ENCODE data around the gene ZNF540.
A peak's percentile ranks its signal among the peaks of the same experiment; 100 is the strongest.
"Not testable (repeated sequence)": the region's sequence is repeated elsewhere in the genome, so short reads cannot be mapped to it uniquely, and the experiment has no call there.

Gene ZNF540

GRCh38 chr19:37594304-37594981 is at the start of gene ZNF540, which contains the start of gene ZNF571:
ZNF540 (plus strand) TSS chr19:37594876; CDS start chr19:37598448, 3,572 bp downstream.
ZNF571 (minus strand) TSS chr19:37594792; CDS start chr19:37586676, 8,116 bp downstream.
- peak; percentile 85 to 89 for DNase-seq (ENCODE audit: low read depth in 2 of 2)

DNA sequence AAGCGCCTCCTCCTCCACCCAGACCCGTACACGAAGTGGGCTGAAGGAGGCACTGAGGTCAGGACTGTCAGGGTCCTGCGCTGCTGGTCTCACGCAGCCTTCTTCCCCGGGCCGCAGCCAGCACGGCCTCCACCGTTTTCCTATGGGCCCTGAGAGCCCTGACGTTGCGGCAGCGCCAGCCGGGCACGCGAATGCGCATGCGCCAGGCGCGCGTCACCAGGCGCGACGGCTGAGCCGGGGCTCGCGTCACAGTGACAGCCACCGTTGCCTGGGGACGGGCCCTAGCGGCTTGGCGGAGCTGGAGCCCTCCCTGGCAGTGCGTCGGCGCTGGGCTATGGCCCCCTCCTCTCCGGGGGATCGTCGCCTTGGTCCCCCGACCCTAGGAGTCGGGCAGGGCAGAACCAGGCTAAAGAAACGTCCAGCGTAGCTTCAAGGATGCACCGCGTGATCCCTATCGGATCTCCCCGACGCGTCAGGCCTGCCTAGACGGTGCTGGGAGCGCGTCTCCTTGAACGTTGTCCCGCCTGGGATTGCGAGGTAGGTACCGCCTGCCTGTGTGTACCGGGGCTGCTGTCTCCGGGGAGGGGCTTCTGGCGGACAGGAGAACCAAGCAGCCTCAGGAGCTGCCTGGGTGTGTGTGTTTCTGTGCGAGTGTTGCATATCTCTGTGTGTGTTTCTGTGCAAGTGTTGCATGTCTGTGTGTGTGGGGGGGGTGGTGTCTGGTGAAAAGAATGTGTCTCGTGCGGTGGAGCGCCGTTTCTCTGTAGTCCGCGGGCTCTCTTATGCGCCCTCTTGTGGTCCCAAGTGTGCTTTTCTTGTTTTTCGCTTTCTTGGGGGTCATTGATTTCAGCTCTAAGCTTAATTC is 43.3 kb upstream of the ZNF540 start:
- peak in 1 of 2 donors; percentile 4 for DNase-seq (ENCODE audit: low read depth in 2 of 2)

DNA sequence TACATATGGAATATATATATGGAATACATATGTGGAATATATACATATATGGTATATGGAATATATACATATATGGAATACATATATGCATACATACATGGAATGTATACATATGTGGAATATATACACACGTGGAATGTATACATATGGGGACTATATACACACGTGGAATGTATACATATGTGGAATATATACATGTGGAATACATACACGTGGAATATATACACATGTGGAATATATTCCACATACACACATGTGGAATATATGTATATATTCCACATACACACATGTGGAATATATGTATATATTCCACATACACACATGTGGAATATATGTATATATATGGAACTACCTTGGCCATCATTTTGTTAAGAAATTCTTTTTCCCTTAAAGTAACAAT is 31.2 kb upstream of the ZNF540 start:
- no peak for DNase-seq (ENCODE audit: low read depth in 2 of 2)

GRCh38 chr19:37564624-37565369 is 29.9 kb upstream of the ZNF540 start:
- DNase-seq (ENCODE audit: low read depth in 2 of 2), result no peak

GRCh38 chr19:37565370-37565669 is 29.4 kb upstream of the ZNF540 start:
- no peak for DNase-seq (ENCODE audit: low read depth in 2 of 2)

GRCh38 chr19:37572203-37572602 is 22.5 kb upstream of the ZNF540 start:
- DNase-seq (ENCODE audit: low read depth in 2 of 2), result no peak

GRCh38 chr19:37583340-37583739 is 11.3 kb upstream of the ZNF540 start:
- DNase-seq (ENCODE audit: low read depth in 2 of 2), result no peak

- no peak for DNase-seq (ENCODE audit: low read depth in 2 of 2)
These were observed 726 bp upstream of the ZNF540 start for GRCh38 chr19:37593996-37594303.

GRCh38 chr19:37594982-37595382 is 306 bp downstream of the ZNF540 start:
- DNase-seq (ENCODE audit: low read depth in 2 of 2), result peak; percentile 34 to 42

GRCh38 chr19:37635076-37636056 is 40.7 kb downstream of the ZNF540 start:
- no peak for DNase-seq (ENCODE audit: low read depth in 2 of 2)

- no peak for DNase-seq (ENCODE audit: low read depth in 2 of 2)
These were observed 59.4 kb downstream of the ZNF540 start for GRCh38 chr19:37654118-37654517.

GRCh38 chr19:37654629-37655300 is 60.1 kb downstream of the ZNF540 start:
- no peak for DNase-seq (ENCODE audit: low read depth in 2 of 2)

DNA sequence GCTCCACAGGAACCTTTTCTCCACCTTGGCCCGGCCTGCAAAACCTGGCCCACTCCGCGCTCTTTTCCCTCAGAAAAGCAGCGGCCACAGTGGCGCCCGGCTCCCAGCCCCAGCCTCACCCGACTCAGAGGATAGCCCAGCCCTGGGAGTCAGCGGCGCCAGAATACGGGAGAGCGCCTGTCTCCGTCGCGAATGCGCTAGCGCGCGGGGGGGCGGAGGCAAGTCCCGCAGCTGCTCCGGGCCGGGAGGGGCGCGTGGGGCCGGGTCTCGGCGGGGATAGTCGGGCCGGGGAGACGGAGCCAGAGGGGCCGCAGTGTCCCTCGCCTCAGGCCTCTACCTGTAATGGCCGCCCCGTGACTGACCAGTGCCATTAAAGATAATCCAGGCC is 60.6 kb downstream of the ZNF540 start, which contains the start of gene ZFP30:
Gene ZFP30 (minus strand): TSS at position 165 of the 388 bp plus-strand sequence. CDS start 7,643 bp downstream, outside the sequence.
- peak; percentile 39 to 46 for DNase-seq (ENCODE audit: low read depth in 2 of 2)

DNA sequence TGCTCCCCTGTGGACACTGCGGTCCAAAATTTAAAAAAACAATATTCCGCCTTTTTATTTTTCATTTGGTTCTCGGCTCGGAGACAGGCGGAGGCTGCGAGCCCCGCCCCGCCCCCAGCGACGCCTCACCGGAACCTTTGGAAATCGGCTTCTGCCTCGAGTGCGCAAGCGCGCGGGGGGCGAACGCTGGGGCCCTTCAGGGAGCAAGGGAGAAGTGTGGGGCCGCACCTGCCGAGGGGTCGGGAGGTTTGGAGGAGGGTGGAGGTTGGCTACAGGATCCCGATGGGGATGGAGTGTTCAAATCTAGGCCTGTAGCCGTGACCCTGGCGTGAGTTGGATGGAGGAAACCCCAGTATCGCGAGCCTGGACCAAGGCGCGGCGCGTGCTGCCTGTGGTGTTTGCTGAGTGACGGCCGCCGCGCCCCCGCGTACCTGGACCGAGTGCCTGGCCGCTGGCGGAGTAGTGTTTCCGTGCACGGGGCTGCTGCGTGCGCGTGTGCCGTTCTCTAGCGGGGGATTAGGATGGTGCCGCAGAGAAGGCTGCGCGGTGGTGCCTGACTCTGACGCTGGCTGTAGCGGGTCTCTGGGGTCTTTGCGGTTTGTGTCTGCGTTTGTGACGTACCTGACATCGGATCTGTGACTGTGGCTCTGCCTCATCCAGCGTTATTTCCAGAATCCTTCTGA is 61.2 kb downstream of the ZNF540 start:
- peak; percentile 58 to 68 for DNase-seq (ENCODE audit: low read depth in 2 of 2)

DNA sequence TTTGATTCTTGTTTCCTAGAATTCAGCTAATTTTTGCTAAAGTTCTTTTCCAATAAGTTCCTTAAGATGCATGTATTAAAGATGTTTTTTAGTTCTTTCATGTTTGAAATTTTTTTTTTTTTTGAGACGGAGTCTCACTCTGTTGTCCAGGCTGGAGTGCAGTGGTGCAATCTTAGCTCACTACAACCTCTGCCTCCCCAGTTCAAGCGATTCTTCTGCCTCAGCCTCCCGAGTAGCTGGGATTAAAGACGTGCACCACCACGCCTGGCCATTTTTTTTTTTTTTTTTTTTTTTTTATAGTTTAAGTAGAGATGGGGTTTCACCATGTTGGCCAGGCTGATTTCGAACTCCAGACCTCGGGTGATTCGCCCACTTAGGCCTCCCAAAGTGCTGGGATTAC is 62.5 kb downstream of the ZNF540 start:
- not testable (repeated sequence) for DNase-seq (ENCODE audit: low read depth in 2 of 2)

Data from stimulated activated CD8-positive, alpha-beta memory T cell treated with anti-CD3 and anti-CD28 coated beads, Interleukin-15, amount 100 ng/mL, for 4 hours (primary cell).